Fibroblast of peridontal ligament (primary cell): ENCODE results near the gene DDB1.

Experiments
- DNase-seq: peaks from one replicate; pipeline ENCODE4 v3.0.0-alpha.2; 2010; ENCODE audit errors: extremely low read depth

Gene DDB1

DNA sequence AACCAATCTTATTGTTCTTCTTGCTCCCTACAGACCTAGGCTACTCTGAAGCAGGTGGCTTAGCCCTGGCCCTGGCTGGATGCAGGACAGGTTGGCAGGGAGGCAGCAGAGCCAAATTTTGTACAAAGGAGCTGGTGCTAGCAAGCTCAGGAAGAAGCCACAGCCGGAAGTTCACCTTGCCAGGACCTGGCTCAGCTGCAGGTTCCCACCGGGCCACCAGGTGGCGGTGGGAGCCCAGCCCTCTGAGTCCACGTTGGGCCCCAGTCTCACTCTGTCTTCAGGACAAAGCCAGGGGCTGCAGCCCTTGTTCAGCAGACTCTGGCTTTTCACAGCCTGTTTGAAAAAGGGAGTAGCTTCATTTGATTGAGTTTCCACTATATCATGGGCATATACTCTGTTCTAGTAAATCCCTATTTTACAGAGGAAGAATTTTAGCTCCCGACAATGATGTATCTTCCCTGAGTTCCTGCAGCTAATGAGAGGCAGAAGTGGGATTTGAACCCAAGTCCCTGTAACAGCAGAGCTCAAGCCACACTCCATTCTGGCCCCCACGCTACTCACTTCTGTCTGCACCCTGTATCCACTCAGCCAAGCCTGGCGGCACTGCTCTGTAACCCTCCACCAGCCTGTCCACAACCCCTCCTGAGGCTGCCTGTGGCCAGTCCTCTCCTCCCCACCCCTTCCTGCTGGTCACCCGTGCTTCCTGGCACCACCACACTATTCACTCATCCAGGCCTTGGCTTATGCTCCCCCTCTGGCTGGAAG lies 3.4 kb upstream of the DDB1 start:
- DNase-seq, result peak; percentile 70

- DNase-seq, result no peak
These were observed 2.4 kb upstream of the DDB1 start for GRCh38 chr11:61335355-61335710.

DNA sequence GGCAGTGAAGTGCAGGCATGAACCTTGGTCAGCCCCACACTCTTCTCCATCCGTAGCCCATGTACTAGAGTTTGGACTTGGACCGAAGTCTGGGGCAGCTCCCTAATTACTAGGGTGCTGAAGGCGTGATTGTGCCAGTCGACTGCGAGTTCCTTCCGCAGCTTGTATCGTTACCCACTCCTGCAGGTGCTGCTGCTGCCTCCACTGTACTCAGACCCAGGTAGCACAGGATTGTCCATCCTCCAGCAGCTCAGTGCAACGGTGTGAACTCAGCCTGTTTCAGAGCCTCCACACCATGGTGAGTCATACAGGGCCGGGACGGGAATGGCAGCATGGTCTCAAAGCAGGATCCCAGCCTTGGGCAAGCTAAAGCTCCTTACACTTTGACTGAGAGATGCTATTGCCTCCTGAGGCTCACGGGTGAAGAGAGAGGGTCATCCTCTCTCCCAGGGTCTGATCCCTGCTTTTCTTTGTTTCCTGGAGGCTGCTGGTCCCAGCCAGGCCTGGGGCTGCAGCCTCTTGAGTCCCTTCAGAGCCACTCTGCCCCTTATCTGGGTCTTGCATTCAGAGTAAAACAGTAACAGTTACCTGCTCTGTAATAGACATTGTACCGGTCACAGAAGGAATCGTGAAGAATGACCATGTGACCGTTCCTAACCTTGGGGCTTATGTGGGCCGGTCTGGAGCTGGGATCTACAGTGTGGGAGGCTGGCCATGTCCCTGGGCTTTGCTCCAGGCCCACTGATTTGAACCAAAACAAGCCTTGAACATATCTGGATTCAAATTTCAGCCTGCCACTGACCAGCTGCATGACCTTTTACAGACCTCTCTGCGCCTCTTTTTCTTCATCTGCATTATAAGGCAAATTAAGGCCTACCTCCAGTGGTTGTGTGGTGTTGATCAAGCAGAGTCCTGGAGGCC lies 1.8 kb upstream of the DDB1 start:
- DNase-seq, result peak; percentile 57

DNA sequence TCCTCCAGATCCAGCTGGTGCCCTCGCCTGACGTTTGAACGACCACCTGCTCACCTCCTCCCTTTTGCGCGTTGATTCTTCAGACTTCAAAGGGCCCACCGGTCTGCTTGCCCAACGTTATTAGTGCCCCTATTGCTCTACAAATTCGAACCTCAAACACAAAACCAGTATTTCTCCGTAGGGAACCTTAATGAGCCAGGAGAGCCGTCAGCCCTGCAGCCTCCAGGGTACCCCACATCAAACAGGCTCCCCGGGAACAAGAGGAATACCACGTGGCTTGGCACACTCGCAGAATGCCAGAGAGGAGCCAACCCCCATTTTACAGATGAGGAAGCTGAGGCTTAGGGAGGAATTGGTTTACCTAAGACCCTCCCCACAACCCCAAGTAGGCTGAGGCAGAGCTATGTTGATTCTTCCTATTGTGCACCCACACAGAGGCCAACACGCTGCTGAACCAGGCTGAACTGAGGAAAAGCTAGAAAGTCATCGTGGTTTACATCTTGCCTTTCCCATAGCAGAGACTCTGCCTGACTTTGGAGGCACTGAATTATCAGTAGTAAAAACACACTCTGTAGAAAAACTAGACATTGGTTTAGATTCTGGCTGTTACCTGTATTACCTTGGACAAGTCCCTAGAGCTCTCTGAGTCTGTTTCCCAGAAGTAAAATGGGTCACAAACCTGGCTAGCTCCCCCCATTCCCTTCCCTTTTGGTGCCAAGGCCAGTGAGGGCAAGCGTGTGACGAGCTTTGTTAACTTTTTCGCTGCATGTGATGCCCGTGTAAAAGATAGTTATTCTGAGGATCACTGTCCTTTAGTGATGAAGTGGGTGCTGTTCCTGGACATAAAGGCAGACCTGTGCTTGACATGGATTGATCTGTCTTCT lies 887 bp upstream of the DDB1 start:
- no peak for DNase-seq

- DNase-seq, result peak; percentile 39
These were observed 566 bp downstream of the DDB1 start for GRCh38 chr11:61332281-61332796.

DNA sequence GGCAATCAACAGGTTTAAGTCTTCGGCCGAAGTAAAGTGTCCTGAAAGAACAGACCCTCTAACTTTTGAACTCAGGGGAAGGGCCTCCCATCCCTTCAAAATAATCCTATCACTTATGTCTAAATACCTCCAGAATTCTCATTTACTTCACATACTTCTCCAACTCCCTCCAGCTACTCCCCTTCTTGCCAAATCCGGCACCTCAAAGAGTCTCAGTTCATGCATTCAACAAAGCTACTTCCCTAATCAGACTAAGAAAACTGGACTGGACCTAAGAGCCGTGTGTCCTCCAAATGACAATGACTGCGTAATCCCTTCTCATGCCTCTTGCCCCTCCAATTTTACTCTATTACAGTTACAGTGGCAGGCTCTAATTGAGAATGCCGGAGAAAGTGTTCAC lies 1.3 kb downstream of the DDB1 start:
- peak; percentile 9 for DNase-seq

GRCh38 chr11:61329871-61330270 lies 3.0 kb downstream of the DDB1 start:
- DNase-seq, result no peak

- DNase-seq, result no peak
These were observed 4.6 kb downstream of the DDB1 start for GRCh38 chr11:61328351-61328750.

DNA sequence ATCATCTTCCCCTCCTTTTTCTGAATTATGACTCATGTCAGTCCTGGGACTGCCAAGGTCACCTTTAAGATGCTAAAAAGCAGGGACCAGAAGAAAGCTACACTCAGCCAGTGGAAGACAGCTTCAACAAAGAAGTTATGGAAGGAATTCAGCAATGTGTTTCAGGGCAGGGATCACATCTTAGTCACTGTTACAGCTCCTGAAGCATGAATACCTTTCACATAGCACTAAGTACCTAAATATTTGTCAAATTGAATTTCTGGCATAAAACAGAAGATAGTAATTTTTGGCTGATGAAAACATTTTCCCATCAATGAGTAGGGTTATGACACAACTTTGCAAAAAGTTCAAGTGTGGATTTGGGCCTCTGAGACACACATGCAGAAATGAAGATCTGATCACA lies 5.2 kb downstream of the DDB1 start:
- DNase-seq, result peak; percentile 11

GRCh38 chr11:61325649-61326414 lies 7.1 kb downstream of the DDB1 start:
- DNase-seq, result peak; percentile 23

GRCh38 chr11:61315260-61315659 lies 17.6 kb downstream of the DDB1 start:
- DNase-seq, result no peak

DNA sequence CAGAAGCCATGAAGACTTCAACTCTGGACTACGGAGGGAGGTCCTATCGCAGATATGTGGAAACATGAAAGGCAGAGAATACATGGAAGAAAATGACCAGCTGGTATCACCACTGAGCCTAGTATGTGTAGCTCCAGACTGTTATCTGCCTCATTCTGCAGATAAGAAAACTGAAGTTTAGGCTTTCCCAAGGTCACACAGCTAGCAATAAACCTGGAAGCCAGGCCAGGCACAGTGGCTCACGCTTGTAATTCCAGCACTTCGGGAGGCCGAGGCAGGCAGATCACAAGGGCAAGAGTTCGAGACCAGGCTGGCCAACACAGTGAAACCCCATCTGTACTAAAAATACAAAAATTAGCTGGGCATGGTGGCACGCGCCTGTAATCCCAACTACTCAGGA lies 22.2 kb downstream of the DDB1 start:
- no peak for DNase-seq

GRCh38 chr11:61309739-61310138 lies 23.2 kb downstream of the DDB1 start:
- DNase-seq, result no peak

DNA sequence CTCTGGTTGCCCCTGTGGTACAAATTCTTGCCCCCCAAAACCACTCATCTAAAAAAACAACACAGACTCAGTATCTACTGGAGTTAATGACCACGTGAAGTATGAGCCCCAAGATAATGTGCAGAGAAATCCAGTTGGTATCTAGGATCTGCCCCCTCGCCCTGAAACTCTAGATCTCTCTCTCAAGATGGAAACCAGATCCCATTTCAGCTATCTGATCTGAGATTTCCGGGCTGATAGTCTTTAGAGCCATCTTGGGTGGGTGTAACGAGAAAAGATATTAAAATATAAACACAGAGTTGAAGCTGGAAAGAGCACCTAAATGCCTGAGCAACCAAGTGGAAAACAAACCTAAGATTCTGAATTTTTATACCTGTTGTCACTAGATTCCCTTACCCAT lies 23.8 kb downstream of the DDB1 start:
- no peak for DNase-seq

GRCh38 chr11:61307354-61307753 lies 25.6 kb downstream of the DDB1 start:
- no peak for DNase-seq

DNA sequence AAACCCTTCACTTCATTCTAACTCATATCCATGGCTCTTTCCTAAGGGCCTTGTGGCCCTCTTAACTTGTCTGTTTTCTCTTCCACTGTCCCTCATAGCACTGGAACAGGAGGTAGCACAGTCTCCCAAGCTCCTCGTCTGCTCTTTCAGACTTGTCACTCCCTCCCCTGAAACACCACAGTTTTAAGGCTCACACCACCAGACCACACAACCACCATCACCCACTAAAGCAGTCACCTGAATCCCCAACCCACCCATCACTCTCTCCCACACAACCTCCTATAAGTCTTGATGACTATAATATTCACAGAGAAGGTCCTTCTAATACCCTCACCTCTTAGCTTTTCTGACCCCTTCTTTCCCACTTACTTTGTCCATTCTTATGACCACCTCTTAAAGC lies 26.7 kb downstream of the DDB1 start:
- DNase-seq, result no peak

DNA sequence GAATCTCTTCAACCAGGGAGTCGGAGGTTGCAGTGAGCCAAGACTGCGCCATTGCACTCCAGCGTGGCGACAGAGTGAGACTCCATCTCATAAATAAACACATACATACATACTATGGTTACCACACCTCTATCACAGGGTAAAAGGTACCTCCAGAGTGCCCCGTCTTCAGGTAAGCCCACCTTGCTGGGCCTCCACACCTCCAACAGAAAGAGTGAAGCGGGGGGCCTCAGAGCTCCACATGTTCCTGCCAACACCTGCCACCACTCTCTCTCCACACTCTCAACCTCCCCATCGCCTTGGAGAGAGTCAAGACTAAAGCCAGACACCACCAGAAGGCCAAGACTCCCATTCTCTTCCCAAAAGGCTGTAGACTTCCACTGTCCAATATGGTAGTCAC lies 27.5 kb downstream of the DDB1 start:
- DNase-seq, result no peak

- no peak for DNase-seq
These were observed 29.2 kb downstream of the DDB1 start for GRCh38 chr11:61303725-61304124.

- DNase-seq, result no peak
These were observed 30.4 kb downstream of the DDB1 start for GRCh38 chr11:61302550-61302949.

DNA sequence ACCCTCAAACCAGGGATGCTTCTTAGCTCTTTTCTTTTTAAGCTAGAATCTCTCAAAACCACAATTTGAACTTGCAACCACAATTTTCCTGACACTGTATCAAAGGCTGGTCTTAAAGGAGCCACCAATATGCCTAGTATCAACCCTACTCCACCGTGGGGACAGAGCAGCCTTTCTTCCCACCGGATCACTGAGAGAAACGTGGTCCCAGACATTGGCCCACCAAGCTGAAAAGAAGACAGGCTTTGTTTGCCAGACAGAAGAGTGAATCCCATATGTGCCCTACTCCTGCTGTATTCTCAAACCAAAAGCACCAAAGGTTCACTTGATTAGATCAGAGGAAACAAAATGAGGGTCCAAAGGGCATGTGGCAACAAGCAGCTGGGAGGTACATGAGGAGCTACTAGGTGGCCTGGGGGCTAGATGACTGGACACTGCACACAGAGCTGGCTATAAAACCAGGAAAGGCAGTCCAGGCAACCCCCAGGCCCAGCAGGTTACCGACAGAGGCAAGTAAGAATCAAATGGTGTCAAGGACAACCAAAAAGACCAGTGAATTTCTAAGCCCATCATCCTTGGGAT lies 34.2 kb downstream of the DDB1 start:
- DNase-seq, result peak; percentile 32

DNA sequence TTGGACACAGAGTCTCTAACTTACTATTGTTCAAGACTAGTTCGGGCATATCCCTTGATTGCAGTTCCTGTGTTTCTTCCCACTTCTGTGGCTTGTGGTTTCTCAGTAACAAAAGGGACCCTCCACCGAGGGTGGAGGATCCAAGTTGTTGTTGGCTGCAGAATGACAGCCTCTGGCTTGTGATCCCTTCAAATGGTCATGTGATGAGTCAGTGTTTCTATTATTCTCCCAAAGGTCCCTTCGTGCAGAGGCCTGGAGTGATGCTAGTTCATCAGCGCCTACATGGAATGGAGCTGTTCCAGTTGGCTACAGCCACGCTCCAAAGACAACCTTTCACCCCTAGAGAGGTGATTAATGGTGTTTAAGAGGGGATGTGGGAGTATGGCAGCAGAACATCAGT lies 35.2 kb downstream of the DDB1 start:
- DNase-seq, result peak; percentile 99
